GM19324 (cell line): ENCODE measurements around the gene TSPAN13.
"Not testable (repeated sequence)": the region's sequence is repeated elsewhere in the genome, so short reads cannot be mapped to it uniquely, and the experiment has no call there.

Experiments
- ATAC-seq: cut with Tn5 transposase; IDR thresholded peaks from one replicate; pipeline ENCODE4 v1.9.1; 2021; ENCODE audit warnings: mild to moderate bottlenecking, moderate library complexity; ENCODE audit not compliant: unreplicated experiment, low FRiP score

TSPAN13 gene

DNA sequence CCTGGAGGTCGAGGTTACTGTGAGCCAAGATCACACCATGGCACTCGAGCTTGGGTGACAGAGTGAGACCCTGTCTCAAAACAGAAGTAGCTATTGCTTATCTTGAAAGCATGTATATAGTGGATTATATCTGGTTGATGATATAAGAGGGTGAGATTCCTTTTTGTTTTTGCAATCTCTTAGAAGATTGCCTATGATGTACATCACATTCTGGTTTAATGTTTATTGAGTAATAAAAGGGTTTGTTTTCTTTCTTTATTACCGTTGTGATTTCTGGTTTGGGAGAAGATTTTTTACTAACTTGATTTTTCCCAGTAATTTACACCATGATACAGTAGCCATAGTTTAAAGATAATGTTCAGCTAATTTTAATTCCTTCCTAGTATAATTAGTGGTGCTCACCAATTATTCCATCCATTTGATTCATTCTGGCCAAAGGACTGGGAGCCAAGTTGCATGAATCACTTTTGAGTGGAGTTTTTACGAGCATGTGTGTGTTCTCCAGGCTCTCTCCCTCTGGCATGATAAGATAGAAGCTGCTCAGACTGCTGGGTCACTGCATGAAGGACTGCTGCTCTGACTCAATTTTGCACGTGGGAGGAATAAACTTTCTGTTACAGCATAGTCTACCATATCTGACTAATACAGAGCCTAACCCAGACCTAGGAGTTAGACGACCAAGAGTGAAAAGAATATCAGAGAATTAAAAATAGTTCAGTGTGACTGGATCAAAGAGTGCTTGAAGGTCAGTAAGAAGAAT is 13.5 kb upstream of the TSPAN13 start:
- ATAC-seq, result no peak

DNA sequence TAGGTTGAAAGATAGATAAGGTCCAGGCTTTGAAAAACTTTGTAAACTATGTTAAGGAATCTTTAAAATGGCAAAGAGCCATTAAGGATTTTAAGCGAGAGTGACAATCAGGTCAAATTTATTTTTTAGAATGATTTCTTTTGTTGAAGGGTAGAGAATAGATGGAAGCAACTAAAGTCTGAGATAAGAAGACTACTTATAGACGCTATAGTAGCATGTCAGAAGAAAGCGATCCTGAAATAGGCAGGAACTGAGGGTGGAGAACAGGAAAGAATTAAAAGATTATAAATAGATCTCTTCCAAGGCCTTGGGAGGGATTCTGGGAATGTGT is 13.0 kb upstream of the TSPAN13 start:
- ATAC-seq, result no peak

DNA sequence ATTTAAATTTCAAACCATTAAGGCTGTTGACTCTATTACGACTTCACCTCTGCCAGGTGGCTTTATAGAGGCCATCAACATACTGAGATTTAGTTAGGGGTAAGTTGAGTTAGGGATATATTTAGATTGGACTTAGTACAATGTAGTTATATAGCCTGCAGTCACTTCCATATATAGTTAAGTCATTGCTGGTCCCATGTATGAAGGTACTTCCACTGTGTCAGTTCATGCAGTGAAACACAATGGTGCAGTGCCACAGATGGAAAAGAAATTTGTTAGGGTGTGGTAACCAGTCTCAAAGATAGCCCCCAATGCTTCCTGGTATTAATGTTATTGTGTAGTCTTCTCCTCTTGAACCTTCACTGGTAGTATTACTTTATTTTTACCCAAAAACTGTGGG is 12.6 kb upstream of the TSPAN13 start:
- ATAC-seq, result no peak

DNA sequence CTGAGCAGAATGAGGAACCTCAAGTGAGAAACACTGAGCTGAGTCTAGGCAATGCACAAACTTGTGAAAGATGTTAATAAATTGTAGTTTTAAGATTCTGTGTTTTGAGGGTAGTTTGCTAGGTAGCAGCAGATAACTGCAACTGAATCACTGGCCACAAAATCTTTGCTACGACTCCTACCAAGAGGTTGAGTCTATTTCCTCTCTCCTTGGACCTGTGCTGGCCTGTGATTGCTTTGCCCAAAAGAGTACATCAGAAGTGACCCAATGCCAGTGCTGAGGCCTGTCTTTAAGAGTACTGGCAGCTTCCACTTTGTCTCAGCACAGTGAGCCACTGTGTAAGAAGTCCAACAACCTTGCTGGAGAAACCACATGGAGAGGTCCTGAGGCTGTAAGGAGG is 11.9 kb upstream of the TSPAN13 start:
- no peak for ATAC-seq

DNA sequence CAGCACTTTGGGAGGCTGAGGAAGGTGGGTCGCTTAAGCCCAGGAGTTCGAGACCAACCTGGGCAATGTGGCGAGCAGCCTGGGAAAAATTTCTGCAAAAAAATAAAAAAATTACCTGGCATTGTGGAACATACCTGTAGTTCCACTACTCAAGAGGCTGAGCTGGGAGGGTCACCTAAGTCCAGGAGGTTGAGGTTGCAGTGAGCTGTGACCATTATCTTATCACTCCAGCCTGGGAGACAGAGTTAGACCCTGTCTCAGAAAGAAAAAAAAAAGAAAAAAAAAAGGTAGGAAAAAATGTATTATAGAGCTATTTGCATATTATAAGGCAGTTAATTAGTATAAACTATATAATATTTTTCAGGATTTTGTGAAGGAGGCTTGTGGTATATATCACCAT is 11.0 kb upstream of the TSPAN13 start:
- ATAC-seq, result no peak

DNA sequence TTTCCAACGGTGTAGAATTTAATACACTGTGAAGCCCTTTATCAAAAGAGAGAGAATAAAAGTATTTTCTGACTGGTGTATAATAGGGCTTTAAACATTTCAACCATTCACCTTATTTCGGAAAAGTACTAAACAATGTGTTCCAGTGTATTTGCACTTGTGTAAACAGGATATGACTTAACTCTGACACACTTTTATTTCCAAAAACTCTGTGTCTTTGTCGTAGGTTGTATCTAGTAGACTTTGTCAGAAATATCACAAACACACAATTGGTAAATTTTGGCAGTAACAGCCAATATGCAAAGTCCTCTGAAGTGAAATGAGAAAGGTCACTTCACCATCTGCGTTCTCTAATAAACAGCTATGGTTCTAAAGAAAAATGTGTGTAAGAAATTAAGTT is 10.3 kb upstream of the TSPAN13 start:
- no peak for ATAC-seq

DNA sequence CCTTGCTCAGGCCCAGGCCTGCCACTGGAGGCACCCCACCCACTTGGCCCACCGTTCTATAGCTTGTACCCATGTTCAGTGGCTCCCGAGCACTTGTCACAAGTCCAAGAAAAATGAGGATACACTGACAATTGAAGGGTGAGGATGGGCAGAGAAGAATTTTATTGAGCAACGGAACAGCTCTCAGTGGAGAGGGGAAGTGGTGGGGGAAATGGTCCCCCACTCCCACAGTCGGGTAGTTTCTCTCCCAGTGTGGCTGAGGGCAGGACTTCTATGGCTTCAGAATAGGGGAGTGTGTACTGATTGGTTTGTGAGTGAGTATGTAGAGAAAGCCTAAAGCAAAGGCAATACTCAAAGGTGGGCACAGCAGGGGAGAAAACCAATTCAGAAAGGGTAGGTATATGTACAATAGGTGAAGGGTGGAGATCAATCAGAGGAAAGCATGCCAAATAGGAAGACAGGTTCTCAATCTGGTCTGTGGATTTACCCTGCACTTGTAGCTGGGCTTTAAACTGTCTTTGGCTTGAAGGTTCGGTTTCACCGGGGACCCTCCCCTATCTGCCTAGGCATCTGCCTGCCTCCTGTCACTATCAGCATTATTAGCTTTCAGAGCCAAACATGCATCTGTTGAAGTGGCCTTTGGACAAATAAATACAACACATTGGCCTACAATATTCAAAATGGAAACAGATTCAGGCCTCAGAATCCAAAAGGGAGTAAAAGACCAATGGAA is 8.9 kb upstream of the TSPAN13 start:
- no peak for ATAC-seq

DNA sequence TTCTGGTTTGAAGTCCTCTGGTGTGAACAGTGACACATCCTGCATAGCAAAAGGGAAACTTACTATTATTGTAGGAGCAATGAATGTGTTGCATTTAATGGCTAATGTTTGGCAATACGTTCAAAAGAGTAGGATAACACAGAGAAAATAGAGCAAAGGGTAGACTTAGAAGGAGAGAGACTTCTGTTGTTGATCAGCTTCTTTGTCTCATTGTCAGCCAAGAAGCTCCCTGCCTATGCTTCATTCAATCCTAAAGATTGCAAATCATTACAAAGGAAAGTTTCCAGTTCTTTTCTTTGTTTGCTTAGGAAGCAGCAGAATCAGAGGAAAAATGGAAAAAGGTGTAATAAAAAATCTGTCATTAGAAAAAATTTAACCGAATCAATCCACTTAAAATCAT is 7.9 kb upstream of the TSPAN13 start:
- no peak for ATAC-seq

DNA sequence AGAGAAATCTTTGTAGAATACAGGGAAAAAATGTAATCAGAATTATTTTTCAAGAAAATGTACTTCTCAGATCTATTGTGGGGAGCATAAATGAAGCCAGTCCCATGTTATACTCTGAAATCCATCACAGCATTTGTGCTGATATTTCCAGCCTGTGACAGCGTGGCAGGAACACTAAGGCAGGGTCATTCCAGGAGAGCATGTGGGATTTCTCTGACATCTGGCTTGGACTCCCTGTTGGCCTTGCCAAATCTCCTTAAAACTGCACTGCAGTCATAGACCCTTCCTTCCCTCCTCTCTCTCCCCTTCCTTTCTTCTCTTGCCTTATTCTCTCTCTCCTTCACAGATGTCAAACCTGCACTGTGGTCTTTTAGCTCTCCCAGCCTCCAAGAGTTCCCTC is 6.5 kb upstream of the TSPAN13 start:
- ATAC-seq, result no peak

DNA sequence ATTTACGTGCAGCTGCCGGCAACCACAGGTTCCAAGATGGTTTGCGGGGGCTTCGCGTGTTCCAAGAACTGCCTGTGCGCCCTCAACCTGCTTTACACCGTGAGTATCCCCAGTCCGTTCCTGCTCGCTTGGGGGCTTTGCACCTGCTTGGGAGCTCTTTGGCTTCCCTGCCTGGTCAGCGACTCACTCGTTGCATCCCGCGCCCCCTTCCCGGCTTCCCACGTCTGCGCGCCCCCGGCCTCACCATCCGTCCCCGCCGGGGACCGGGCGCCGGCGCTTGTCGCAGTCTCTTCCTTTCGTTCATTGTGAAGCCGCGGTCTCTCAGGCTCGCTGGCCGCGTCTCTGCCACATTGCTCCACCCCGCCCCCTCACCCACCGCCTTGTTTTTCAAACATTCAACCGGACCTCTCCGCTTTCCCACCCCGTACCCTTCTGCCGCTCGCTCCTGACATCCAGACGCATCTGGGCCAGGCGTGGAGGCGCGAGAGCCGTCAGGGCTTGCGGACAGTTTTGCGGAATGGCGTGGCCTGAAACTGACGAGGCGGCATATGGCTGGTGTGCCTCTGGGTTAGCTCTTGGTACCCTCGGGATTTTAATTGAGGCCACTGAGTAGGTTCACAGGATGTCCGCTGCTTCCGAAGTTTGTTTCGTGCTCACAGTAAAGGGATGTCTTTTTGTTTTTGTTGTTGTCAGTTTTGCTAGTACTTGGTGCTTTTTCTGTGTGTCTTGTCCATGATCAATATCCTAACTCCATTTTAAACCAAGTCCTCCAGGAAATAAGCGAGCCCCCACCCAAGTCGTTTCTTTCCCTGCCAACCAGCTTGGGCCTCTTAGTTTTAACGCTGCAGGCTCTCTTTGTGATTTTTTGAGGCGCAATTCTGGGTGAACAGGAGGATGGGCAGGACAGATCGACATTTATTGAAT is 639 bp downstream of the TSPAN13 start:
- no peak for ATAC-seq

DNA sequence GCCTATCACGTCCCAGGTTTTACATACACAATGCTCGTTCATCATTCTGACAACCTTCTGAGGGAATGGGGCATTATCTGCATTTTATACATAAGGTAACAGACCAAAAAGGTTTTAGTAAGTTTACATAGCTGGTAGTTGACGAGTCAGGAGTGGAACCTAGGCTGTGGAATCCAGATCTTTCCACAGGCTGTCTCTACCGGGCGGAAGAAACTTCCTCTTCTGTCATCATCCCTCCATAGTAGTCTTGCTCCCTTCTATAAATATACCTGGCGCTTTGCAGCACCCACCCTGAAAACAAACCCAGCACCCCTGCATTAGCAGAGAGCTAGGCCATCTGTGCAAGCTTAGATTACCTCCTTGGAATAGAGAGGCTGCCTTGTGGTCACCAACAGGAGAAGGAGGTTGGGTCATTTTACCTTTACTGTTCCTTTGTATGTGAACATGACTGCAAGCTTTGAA is 1.3 kb downstream of the TSPAN13 start:
- ATAC-seq, result no peak

DNA sequence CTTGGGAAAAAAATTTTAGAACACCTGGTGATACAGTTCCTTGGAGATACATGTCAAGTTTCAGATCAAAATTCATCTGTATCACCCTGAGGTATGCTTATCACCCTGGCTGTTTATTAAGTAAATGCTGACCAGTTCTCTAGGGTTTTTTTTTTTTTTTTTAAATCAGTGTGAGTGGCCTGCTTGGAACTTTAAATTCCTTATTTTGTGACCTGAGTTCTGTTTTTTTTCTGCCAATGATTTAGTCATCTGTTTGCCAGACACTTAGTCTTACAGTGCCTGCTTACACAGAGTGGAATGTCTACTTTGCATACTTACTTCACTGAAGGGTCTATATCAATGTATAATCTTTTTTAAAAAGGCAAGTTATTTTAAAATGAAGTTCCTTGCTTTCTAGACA is 1.8 kb downstream of the TSPAN13 start:
- no peak for ATAC-seq

DNA sequence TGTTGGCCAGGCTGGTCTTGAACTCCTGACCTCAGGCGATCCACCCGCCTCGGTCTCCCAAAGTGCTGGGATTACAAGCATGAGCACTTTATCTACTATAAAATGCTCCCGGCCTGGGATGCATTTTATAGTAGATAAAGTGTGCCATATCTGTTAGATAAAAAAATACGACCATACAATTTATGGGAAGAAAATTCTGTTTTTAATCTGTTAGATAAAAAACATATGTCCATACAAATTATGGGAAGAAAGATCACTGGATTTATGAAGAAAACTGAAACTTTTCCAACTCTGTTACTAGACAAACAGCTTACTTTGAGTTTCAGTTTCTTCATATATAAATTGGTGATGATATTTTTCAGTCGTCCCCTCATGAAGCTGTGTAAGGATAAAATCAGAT is 4.5 kb downstream of the TSPAN13 start:
- ATAC-seq, result no peak

DNA sequence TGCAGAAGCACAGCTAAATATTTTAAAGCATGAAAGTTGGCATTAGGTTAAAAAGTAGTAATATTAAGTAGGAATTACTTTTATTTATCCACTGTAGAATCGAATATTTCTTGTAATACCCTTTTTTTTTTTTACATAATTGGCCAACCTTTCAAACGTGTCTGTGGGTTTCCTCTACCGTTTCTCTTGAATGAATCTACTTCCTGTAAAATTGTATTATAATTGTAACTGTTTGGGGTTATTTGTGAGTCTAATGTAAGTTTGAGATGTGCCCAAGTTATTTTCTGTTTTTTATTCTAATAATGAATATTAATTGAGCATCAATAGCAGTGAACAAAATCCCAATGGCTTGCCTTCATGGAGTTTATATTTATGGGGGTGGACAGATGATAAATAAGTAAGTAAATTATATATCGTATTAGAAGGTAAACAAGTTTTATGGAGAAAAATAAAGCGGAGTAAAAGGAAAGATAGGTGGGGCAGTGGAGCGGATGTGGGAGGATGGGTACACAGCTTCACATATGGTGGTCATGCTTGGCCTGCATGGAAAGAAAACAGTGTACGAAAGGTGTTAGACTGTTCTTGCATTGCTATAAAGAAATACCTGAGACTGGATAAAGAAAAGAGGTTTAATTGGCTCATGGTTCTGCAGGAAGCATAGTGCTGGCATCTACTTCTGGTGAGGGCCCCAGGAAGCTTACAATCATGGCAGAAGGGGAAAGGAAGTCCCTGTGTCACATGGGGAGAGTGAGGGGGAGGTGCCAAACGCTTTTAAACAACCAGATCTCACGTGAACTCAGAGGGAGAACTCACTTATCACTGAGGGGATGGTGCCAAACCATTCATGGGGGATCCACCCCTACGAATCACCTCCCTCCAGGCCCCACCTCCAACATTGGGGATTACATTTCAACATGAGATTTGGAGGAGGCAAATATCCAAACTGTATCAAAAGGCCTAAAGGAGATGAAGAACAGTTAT is 5.4 kb downstream of the TSPAN13 start:
- ATAC-seq, result no peak

DNA sequence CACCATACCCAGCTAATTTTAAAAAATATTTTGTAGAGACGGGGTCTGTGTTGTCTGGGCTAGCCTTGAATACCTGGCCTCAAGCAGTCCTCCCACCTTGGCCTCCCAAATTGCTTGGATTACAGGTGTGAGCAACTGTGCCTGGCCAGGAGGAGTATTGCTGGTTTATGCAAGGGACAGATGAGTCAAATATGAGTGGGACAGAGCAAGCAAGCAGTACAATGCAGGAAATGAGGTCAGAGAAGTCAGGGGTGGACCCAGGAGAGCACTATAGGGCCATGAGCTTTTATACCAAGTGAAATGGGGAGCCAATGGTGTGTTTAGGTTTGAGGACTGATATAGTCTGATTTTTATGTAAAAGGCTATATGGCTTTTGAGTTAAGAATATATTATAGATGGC is 6.3 kb downstream of the TSPAN13 start:
- no peak for ATAC-seq

DNA sequence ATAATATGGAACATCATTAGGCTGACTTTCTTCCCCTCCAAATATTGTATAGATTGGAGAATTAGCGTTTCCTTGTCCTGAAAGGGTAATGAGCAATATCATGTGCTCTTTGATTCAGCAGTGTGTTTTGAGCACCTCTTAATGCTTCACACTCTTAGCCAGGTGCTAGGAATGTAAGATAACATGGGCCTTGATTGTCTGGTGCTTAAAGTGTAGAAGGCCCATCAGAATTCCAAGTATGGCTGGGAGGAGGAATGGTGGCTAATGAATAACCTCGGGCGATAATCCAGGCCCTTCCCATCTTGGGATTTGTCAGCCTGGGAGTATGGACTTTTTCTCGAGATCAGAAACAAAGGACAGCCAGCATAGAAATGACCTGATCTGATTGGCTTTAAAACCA is 8.6 kb downstream of the TSPAN13 start:
- ATAC-seq, result no peak

DNA sequence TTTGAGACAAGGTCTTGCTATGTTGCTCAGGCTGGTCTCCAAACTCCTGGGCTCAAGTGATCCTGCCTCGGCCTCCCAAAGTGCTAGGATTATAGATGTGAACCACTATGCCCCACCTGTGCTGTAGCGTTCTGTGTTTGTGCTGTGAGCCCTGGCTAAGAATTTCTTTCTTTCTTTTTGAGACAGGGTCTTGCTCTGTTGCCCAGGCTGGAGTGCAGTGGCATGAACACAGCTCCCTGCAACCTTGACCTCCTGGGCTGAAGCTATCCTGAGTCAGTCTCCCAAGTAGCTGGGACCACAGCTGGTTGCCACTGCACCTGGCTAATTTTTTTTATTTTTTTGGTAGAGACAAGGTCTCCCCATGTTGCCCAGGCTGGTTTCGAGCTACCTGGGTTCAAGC is 11.4 kb downstream of the TSPAN13 start:
- no peak for ATAC-seq

DNA sequence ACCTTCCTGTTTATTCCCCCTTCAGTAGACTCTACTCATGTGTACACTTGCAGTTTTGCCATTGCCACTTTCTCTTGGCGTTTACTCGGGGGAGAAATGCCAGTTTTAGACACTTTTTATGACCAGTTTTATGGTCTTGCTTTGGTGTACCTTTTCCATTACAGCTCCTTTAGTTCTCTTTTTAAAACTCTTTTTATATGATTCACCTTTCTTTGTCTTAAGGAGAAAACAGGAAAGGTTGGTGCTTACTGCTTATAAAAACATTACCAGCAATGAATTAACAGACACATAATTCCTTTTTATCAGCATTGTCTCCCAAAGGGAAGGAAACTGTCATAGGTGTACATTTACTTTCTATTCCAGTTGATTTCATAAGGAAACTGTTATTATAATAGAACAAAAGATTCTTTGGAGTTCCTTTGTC is 11.9 kb downstream of the TSPAN13 start:
- ATAC-seq, result no peak

DNA sequence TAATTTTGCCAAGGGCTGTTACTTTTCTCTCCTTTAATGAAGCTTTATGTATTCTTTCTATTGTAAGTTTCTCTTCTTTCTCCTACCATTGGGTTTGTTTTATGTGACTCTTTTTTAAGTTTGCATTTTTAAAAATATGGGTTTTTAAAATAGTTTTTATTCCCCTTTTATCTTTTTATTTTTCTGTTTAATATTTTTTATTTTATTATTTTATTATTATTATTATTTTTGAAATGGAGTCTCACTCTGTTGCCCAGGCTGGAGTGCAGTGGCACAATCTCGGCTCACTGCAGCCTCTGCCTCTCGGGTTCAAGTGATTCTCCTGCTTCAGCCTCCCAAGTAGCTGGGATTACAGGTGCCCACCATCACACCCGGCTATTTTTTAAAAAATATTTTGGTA is 16.4 kb downstream of the TSPAN13 start:
- ATAC-seq, result not testable (repeated sequence)
